ENCODE results near the gene NAT8.
"Not testable (repeated sequence)": the region's sequence is repeated elsewhere in the genome, so short reads cannot be mapped to it uniquely, and the experiment has no call there.

The NAT8 gene

GRCh38 chr2:73642338-73643018, at the start of gene NAT8:
Gene NAT8, minus strand, starts transcription at chr2:73642422. Its CDS starts 794 bp downstream, at chr2:73641628.
- H3K27me3 Mint-ChIP-seq (ENCODE audit: low read depth) = peaks cover 11% of the 10 kb centered on the region
- peak within 1 kb of the TSS in 2 of 3 experiments; percentile 41 to 89 for H3K27ac Mint-ChIP-seq
- no peaks in the 10 kb centered on the region for H3K36me3 Mint-ChIP-seq (ENCODE audit: low read depth)
- TF ChIP-seq CTCF (IDR thresholded peaks at IDR 0.05; ENCODE audit: unreplicated experiment in 3 of 3) = no peak
- H3K4me3 Mint-ChIP-seq = peak within 1 kb of the TSS in 1 of 3 experiments; percentile 35
- peaks cover 16% of the 10 kb centered on the region for H3K9me3 Mint-ChIP-seq
- no peaks in the 10 kb centered on the region for H3K4me1 Mint-ChIP-seq

- H3K27ac Mint-ChIP-seq; H3K36me3 Mint-ChIP-seq (ENCODE audit: low read depth); H3K9me3 Mint-ChIP-seq; H3K4me3 Mint-ChIP-seq; H3K27me3 Mint-ChIP-seq (ENCODE audit: low read depth); H3K4me1 Mint-ChIP-seq: not testable (repeated sequence)
- TF ChIP-seq CTCF (IDR thresholded peaks at IDR 0.05; ENCODE audit: unreplicated experiment in 3 of 3) = peak; percentile 20 to 56 (median 38)
Observed at GRCh38 chr2:73690372-73691088, 48.3 kb upstream of the NAT8 start.

GRCh38 chr2:73688494-73688893, 46.3 kb upstream of the NAT8 start:
- not testable (repeated sequence) for H3K9me3 Mint-ChIP-seq; H3K27me3 Mint-ChIP-seq (ENCODE audit: low read depth); H3K4me1 Mint-ChIP-seq; H3K4me3 Mint-ChIP-seq; H3K36me3 Mint-ChIP-seq (ENCODE audit: low read depth); H3K27ac Mint-ChIP-seq

- peaks cover 5% of the 10 kb centered on the region for H3K9me3 Mint-ChIP-seq
- no peak overlapping the region for H3K4me3 Mint-ChIP-seq
- H3K4me1 Mint-ChIP-seq = no peaks in the 10 kb centered on the region
- H3K27ac Mint-ChIP-seq = peak overlapping the region; percentile 35 to 77 (median 75)
- H3K27me3 Mint-ChIP-seq (ENCODE audit: low read depth) = peaks cover 3% of the 10 kb centered on the region
- no peak for TF ChIP-seq CTCF (IDR thresholded peaks at IDR 0.05; ENCODE audit: unreplicated experiment in 3 of 3)
- no peaks in the 10 kb centered on the region for H3K36me3 Mint-ChIP-seq (ENCODE audit: low read depth)
Observed at GRCh38 chr2:73685764-73686438, 43.7 kb upstream of the NAT8 start.

GRCh38 chr2:73684905-73685304, 42.7 kb upstream of the NAT8 start:
- not testable (repeated sequence) for H3K36me3 Mint-ChIP-seq (ENCODE audit: low read depth); H3K4me1 Mint-ChIP-seq; H3K4me3 Mint-ChIP-seq; H3K9me3 Mint-ChIP-seq; H3K27me3 Mint-ChIP-seq (ENCODE audit: low read depth)
- H3K27ac Mint-ChIP-seq = peak overlapping the region in 1 of 3 experiments; percentile 32

- H3K4me1 Mint-ChIP-seq; H3K4me3 Mint-ChIP-seq; H3K36me3 Mint-ChIP-seq (ENCODE audit: low read depth); H3K9me3 Mint-ChIP-seq; H3K27me3 Mint-ChIP-seq (ENCODE audit: low read depth); H3K27ac Mint-ChIP-seq: not testable (repeated sequence)
Observed at GRCh38 chr2:73684325-73684724, 42.1 kb upstream of the NAT8 start.

- not testable (repeated sequence) for H3K36me3 Mint-ChIP-seq (ENCODE audit: low read depth); H3K4me3 Mint-ChIP-seq; H3K9me3 Mint-ChIP-seq; H3K4me1 Mint-ChIP-seq; H3K27ac Mint-ChIP-seq; H3K27me3 Mint-ChIP-seq (ENCODE audit: low read depth)
- peak; percentile 41 to 57 (median 55) for TF ChIP-seq CTCF (IDR thresholded peaks at IDR 0.05; ENCODE audit: unreplicated experiment in 3 of 3)
Observed at GRCh38 chr2:73679951-73680571, 37.8 kb upstream of the NAT8 start.

- not testable (repeated sequence) for H3K9me3 Mint-ChIP-seq; H3K4me1 Mint-ChIP-seq; H3K27me3 Mint-ChIP-seq (ENCODE audit: low read depth); H3K4me3 Mint-ChIP-seq; H3K27ac Mint-ChIP-seq; H3K36me3 Mint-ChIP-seq (ENCODE audit: low read depth)
Observed at GRCh38 chr2:73679237-73679636, 37.0 kb upstream of the NAT8 start.

GRCh38 chr2:73678008-73678407, 35.8 kb upstream of the NAT8 start:
- H3K4me3 Mint-ChIP-seq; H3K9me3 Mint-ChIP-seq; H3K27ac Mint-ChIP-seq; H3K27me3 Mint-ChIP-seq (ENCODE audit: low read depth); H3K36me3 Mint-ChIP-seq (ENCODE audit: low read depth); H3K4me1 Mint-ChIP-seq: not testable (repeated sequence)

- H3K4me1 Mint-ChIP-seq; H3K27me3 Mint-ChIP-seq (ENCODE audit: low read depth); H3K36me3 Mint-ChIP-seq (ENCODE audit: low read depth); H3K9me3 Mint-ChIP-seq; H3K4me3 Mint-ChIP-seq; H3K27ac Mint-ChIP-seq: not testable (repeated sequence)
Observed at GRCh38 chr2:73676211-73676610, 34.0 kb upstream of the NAT8 start.
